ENCODE results near the gene CA7.
"Not testable (repeated sequence)": the region's sequence is repeated elsewhere in the genome, so short reads cannot be mapped to it uniquely, and the experiment has no call there.

CA7 gene

DNA sequence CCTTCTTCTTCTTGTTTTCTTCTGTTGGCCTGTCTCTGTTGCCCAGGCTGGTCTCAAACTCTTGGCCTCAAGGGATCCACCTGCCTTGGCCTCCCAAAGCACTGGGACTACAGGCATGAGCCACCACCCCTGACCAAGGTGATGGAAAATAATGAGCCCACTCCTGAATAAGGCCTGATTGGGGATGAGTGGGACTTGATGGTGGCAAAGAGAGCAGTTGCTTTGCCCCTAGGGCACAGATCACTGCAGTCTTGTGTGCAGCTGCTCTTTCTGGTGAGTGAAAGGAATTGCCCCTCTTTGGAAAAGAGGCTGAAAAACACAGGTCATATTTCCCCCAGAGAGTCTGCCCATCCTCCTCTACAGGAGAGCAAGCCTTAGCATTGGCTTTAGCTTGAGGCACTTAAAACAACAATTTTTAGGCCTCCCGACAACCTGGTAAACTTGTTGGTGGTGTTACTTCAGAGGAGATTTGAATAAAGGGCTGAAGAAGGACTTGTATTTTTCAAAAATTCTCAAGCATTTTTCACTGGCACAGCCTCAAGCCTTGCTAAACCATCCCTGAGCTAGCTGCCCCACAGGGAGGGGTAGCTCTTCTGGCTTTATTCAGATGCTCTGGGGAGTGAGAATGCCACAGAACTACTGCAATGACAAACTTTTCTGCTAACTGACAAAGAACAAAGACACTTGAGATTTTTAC lies 30.0 kb downstream of the CA7 start:
- no peak for FAIRE-seq

DNA sequence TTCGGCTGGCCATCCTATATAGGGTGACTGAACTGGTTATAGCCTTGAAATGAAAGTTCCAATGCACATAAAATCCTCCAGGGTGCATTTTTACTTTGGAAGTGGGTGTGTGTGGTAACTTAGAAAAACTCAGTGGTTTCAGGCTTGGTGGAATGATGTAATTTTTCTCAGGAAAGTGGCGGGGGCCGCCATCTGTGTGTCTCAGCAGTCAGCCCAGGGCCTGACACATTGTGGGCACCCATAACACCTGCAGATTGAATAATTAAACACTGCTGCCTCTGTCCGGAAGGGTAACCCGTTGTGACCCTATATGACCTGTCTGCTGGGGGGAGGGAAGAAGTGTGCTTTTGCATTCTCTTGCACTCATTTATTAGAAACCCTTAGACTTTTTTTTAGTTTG lies 33.9 kb downstream of the CA7 start:
- FAIRE-seq: no peak

DNA sequence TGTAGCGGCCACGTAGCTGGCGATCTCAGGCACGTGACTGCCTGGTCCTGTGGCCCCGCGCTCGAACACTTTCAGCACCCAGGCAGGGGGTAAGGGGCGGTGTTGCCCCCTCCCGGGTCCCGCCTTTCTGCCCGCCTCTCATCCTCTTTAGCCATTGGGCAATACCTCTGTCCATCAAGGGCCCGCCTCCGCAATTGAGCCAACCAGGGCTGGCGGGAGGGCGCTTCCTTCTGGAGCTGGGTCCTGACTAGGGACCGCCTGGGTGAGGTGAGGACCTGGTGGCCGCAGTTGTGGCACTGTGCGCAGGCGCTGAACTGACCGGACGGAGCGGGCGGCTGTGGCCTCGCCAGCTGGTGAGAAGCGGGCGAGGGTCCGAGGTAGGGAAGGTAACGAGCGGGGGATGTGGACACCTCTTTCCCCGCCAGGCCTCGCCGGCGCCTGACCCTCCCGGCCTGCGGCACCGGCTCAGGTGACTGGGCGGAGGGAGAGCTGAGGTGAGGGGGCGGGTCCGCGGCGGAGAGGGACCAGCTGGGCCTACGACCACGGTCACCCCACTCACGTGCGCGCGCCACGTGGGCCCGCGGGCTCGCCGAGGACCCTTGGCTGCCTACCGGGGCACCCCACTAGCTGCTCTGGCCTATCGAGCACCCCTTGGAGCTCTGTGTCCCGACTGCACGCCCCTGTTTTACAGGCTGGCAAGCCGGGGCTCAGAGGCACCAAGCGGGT lies 36.2 kb downstream of the CA7 start, which contains the start of gene PDP2:
TSS of gene PDP2 (plus strand) at position 228 of the 726 bp plus-strand sequence. CDS start 3,770 bp downstream, outside the sequence.
- no peak for FAIRE-seq

DNA sequence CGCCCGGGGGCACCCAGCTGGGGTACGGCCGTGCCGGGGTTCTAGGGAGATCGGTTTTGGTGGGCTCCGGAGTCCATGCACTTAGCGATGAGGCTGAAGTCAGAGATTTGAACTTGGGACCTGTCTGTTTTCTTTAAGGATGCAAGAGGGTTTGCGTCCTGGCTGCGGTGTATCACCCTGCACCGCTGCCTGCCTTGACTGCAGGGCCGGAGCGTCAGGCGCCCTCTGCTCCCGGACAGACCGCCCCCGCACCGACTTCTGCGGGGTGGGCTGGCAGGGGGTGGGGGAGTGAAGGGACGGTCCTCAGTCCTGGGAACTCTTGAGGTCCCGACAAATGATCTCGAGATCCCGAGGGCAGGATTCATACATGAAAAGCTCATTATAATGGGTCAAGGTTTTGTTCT lies 36.8 kb downstream of the CA7 start:
- FAIRE-seq: no peak

DNA sequence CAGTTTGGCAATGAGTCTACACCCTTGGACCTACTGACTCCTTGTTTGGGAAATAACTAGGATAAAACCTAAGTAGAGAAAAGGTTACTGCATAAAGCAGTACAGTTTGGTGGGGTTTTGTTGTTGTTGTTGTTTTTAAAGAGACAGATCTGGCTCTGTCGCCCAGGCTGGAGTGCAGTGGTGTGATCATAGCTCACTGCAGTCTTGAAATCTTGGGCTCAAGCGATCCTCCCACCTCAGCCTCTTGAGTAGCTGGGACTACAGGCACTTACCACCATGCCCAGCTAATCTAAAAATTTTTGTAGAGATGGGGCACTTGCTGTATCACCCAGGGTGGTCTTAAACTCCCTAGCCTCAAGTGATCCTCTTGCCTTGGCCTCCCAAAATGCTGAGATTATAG lies 37.3 kb downstream of the CA7 start:
- no peak for FAIRE-seq

DNA sequence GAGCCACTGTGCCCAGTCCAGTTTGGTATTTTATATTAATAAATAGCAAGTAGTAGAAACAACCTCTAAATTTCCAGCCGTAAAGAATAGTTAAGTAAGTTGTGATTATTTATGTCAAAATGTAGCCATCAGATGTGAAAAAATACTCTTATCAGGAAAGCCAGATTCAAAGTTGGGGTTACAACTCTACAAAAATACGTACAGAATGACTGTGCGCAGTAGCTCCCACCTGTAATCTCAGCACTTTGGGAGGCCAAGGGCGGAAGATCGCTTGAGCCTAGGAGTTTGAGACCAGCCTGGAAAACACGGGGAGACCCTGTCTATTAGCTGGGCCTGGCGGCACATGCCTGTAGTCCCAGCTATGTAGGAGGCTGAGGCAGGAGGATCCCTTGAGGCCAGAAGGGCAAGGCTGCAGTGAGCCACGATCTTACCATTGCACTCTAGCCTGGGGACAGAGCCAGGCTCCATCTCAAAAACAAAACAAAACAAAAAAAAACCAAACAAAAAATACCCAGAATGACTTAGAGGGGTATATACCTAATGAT lies 37.8 kb downstream of the CA7 start:
- no peak for FAIRE-seq

DNA sequence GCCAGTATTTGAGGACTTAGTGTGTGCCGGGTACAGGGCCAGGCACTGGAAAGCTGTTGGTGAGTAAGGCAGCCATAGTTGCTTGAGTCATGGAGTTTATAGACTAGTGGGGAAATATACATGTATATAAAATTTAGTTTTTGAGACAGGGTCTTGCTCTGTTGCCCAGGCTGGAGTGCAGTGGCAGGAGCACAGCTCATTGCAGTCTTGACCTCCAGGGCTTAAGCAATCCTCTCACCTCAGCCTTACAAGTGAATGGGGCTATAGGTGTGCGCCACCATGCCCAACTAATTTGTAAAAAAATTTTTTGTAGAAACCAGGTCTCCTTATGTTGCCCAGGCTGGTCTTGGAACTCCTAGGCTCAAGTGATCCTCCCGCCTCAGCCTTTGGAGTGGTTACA lies 38.5 kb downstream of the CA7 start:
- no peak for FAIRE-seq

DNA sequence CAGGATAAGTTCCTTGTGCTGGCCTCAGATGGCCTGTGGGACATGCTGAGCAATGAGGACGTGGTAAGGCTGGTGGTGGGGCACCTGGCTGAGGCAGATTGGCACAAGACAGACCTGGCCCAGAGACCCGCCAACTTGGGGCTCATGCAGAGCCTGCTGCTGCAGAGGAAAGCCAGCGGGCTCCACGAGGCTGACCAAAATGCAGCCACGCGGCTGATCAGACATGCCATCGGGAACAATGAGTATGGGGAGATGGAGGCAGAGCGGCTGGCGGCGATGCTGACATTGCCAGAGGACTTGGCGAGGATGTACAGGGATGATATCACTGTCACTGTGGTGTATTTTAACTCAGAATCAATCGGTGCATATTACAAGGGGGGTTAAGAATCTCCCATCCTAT lies 41.3 kb downstream of the CA7 start:
- no peak for FAIRE-seq

DNA sequence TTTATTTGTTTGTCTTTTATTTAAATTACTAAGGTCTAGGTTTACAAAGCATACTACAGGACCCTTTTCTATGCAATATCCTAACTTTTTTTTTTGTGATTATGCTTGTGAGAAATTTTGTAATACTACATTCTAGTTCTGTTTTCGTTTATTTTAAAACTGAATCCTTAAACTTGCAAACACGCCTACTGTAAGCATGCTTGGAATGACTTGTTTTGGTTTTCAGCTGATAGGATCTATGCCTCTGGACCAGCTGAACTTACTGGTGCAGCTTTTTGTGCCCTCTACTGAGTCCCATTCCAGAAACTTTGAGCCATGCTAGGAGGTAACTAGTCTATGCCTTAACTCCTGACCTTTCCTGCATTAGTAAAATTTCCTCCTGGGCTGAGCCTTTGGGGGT lies 42.1 kb downstream of the CA7 start:
- no peak for FAIRE-seq

DNA sequence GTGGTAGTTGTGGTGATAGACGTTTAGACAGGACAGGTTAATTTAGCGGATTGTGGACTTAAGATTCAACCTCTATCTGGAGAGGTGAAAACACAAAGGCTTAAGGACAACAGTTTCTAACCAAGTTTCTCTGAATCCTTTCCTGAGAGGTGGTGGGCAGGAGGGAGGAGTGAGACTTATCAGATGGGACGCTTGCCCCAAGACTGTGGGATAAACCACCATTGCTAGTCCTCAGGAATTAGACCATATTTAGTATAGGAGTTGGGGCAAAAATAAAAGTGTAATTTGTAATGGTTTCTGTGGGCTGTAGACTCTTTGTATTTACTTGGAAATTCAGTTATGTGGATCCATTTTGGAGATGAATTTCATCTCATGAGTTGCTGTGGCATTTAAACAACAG lies 42.7 kb downstream of the CA7 start:
- FAIRE-seq: no peak

DNA sequence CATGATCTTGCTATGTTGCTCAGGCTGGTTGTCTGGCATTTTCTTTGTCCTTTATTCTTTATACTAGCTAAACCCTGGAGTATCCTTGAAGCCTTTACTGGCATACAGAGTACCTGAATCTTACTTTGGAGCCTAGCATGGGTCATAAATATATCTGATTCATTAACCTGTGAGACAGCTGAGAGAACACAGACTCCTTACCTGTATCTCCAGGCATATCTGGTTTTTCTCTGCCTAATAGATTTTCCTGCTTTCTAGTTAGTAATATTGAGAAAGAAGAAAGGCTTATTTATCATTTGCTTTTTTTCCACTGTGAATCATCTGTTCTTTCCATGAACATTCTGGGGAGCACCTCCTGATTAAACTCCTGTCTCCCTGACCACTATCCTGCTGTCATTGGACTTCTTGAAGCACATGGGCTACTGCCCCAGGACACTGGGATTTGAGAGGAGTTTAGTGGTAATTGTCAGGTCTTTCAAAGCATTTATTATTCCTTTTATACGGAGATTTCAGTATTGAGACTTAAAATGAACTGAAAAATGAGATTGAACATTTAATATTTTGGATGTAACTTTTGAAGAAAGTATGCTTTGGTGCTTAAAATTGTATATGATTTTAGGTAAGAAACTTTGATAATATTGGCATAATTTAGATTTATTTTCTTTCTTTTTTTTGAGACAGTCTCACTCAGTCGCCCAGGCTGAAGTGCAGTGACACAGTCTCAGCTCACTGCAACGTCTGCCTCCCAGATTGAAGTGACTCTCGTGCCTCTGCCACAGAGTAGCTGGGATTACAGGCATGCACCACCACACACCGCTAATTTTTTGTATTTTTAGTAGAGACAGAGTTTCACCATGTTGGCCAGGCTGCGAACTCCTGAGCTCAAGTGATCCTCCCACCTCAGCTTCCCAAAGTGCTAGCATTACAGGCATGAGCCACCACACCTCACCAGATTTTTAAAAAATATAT lies 44.7 kb downstream of the CA7 start:
- no peak for FAIRE-seq

DNA sequence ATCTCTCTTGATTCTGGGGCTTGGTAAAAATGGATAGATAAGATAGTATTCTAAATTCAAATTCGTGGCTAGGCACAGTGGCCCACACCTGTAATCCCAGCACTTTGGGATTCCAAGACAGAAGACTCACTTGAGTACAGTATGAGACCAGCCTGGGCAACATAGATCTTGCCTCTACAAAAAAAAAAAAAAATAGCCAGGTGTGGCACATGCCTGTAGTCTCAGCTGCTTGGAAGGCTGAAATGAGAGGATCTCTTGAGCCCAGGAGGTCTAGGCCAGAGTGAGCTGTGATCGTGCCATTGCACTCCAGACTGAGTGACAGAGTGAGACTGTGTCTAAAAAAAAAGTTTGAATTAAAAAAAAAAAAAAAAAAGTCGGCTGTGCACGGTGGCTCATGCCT lies 45.4 kb downstream of the CA7 start:
- no peak for FAIRE-seq

DNA sequence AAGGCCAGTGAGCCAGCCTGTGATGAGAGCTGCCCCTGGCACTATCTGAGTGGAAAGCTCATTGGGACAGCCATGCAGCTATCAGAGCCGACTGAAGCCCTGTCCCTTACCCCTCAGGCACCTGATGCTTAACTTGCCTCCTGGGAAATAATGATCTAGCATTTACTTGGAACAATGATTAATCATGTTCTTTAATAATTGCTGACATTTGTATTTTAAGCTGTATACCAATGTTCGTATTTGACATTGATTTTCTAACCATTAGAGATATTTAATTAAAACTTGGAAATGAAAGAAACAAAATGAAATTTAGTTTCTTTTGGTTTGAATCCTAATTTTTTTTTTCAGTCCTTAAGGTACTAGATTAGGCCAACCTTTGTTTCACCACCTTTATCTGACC lies 46.6 kb downstream of the CA7 start:
- no peak for FAIRE-seq

DNA sequence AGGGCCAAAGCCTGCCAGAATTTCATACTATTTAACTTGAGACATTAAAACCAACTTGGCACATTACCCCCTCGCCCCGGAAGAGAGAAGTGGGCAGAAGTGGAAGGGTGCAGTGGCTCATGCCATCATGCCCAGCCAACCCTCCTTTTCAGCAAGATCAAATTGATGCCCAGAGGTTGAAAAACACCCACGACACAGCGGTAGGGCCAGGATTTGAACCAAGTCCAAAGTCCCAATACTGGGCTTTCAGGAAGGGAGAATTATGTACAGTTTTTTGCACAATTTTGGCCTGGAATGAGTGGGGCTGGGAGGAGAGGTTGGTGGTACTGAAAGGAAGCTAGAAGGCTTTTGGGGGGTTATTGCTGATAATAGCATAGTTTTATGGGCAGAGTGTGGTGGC lies 47.1 kb downstream of the CA7 start:
- no peak for FAIRE-seq

DNA sequence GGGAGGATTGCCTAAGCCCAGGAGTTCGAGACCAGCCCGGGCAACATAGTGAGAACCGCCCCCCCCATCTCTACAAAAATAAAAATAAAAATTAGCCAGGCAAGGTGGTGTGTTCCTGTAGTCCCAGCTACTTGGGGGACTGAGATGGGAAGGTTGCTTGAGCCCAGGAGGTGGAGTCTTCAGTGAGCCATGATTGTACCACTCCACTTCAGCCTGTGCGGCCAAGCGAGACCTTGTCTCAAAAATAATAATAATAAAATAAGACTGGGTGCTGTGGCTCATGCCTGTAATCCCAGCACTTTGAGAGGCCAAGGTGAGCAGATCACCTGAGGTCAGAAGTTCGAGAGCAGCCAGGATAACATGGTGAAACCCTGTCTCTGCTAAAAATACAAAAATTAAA lies 47.6 kb downstream of the CA7 start:
- FAIRE-seq: no peak

DNA sequence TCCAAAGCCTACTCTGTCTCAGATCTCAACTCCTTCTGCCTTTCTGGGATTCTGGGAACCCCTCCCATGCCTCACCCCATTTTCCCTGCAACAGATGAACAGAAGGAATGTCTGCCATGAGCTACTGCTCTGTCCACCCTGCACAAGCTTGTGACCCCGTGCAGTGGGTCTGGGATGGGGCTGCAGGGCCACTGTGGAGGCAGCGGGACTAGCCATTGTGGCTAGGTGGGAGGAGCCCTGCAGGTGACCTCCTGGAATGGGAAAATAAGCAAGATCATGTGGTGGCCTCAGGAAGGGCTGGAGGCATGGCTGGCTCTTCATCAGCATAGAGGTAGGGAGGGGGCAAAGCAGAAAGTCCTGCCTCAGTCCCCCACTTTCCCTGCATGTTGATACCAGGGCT lies 49.8 kb downstream of the CA7 start:
- no peak for FAIRE-seq

DNA sequence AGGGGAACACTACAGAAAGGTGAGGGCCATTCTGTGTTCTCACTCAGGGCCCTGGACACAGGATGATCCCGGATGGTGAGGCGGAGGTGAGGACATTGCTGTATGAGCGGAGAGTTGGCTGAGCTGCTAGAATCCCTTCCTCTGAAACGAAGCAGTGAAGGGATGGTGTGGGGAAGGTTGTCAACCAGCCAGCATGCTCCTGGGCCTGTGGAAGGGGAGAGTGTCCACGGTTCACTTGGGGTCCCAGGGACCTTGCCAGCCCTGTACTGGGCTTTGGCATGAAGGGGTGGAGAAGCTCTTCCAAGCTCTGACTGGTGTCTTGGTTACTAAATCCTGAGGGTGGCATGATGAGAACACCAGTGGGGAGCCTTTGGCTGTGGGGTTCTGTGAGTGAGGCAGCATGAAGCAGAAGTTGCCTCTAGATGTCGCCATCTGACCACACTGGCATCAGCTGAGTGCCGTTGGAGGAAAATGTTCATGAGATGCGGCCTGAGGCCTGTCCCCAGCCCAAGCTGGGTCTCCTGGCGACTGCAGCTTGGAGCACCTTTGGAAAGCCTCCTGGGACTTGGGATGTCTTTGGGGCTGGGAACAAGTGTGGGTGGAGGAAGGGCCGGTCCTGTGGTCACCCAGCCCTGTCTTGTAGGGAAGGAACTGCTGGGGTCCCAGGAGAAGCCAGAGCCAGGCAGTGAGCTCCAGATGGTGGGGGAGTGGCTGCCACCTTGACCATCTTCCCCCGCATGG lies 50.9 kb downstream of the CA7 start:
- no peak for FAIRE-seq

DNA sequence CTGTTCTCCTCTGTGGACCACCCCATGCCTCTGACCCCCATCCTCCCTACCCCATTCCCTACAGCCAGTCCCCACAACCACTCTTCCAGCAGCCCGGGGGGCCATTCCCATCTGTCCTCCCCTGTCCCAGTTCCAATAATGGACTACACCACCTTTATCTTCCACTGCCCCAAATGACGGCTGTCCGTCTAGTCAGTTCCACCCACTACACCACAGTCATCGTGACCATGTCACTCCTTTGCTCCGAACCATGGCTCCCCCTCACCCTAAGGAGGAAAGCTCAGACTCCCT lies 51.4 kb downstream of the CA7 start:
- FAIRE-seq: no peak

DNA sequence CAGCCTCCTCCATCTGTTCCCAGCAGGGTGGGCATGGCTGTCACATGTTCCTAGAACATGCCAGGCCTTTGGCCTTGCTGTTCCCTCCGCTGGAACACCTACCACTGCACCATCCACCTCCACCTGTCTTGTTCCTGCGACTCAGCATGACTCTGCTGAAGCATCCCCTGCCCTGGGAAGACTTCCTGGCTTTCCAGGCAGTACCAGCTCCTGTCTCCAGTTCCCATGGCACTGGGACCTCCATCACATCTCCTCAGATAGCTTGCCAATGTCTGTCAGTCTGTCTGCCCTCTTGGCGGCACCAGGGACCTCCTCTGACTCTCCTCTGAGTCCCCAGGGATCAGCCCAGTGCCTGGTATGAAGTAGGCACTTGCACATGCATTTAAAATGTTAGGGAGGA lies 51.8 kb downstream of the CA7 start:
- FAIRE-seq: no peak

DNA sequence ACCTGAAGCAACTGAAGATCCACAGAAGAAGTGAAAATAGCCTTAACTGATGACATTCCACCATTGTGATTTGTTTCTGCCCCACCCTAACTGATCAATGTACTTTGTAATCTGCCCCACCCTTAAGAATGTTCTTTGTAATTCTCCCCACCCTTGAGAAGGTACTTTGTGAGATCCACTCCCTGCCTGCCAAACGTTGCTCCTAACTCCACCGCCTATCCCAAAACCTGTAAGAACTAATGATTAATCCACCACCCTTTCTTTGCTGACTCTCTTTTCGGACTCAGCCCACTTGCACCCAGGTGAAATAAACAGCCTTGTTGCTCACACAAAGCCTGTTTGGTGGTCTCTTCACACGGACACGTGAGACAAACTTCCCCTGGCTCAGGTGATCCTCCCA lies 52.5 kb downstream of the CA7 start:
- FAIRE-seq: not testable (repeated sequence)

DNA sequence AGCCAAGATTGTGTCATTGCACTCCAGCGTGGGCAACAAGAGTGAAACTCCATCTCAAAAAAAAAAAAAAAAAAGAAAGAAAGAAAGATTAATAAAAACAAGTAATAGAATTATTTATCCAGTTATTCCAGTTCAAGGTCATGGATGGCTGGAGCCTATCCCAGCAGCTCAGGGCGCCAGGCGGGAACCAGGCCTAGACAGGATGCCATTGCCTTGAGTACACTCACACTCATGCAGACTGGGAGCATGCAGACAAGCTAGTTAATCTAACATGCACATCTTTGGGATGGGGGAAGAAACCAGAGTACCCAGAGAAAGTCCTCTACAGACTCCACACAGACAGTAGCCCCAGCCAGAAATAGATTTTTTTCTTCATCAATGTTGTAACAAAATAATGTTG lies 54.0 kb downstream of the CA7 start:
- FAIRE-seq: no peak

DNA sequence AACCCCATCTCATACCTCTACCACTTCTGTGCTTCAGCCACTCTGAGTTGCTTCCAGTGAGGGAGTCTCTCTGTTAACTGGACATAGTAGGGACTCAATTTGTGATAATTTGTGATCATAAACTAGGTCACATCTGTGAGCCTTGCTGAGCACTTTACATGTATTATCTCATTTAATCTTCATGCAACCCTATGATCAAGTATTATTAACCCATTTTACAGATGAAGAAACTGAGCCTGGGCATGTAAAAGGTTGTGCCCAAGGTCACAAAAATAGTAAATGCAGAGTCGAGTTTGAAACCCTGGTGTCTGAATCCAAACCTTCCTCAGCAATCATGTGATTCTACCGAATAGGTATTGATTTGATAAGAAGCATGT lies 54.7 kb downstream of the CA7 start:
- FAIRE-seq: no peak
